CD4-positive, alpha-beta memory T cell (primary cell): ENCODE results near the gene TEDC2. TPM values are rescaled to one million over a fixed set of nuclear protein-coding genes. Genes with fewer than 3 reads are reported as not detected.
"Not testable (repeated sequence)": the region's sequence is repeated elsewhere in the genome, so short reads cannot be mapped to it uniquely, and the experiment has no call there.

ENCODE experiments used
- CTCF ChIA-PET: fragments of 350-600 bp; sonication (Branson Sonifier 250); formaldehyde crosslinking; loops from one replicate; lab custom pipeline; 2021; ENCODE audit warnings: inconsistent platforms; ENCODE audit not compliant: partially characterized antibody; lab: Charles Lee
- POLR2A ChIA-PET: fragments of 350-600 bp; sonication (Branson Sonifier 250); formaldehyde crosslinking; loops from one replicate; lab custom pipeline; 2021; ENCODE audit not compliant: partially characterized antibody; lab: Charles Lee
- DNase-seq, 5 donors: peaks; one replicate each; pipeline versions ENCODE4 v3.0.0 to v3.0.0-alpha.2; 2020 to 2022; ENCODE audit warnings: mixed read lengths in 1 of 5
- H3K27ac ChIP-seq: one replicate; pipeline ENCODE4 v1.7.0; 2013; ENCODE audit warnings: low read depth, low read length
- H3K27me3 ChIP-seq: 2 replicates; pipeline ENCODE4 v1.7.0; 2013; ENCODE audit warnings: mild to moderate bottlenecking, low read length, moderate library complexity; ENCODE audit not compliant: insufficient read depth
- H3K36me3 ChIP-seq: 2 replicates; pipeline ENCODE4 v1.7.0; 2013; ENCODE audit warnings: mild to moderate bottlenecking, low read length, moderate library complexity; ENCODE audit not compliant: insufficient read depth
- H3K4me1 ChIP-seq: 2 replicates; pipeline ENCODE4 v1.7.0; 2013; ENCODE audit warnings: mild to moderate bottlenecking, low read length, moderate library complexity; ENCODE audit not compliant: insufficient read depth
- H3K4me3 ChIP-seq, 2 donors: one replicate each; pipeline ENCODE4 v1.7.0; 2013; ENCODE audit warnings: low read length in 2 of 2, mild to moderate bottlenecking in 1 of 2
- H3K9me3 ChIP-seq, 2 donors: one replicate each; pipeline ENCODE4 v1.7.0; 2013; ENCODE audit warnings: low read length in 2 of 2, control low read depth in 1 of 2; ENCODE audit not compliant: control insufficient read depth in 1 of 2
- H3K27ac Mint-ChIP-seq, 7 donors: one replicate each; pipeline ENCODE4 v1.8.0; 2020 to 2021; ENCODE audit warnings: mixed read lengths in 7 of 7, mild to moderate bottlenecking in 6 of 7, inconsistent platforms in 3 of 7, moderate library complexity in 3 of 7
- H3K27me3 Mint-ChIP-seq, 2 donors: one replicate each; pipeline ENCODE4 v1.8.0; 2020 to 2021; ENCODE audit warnings: mixed read lengths in 2 of 2
- H3K36me3 Mint-ChIP-seq, 2 donors: one replicate each; pipeline ENCODE4 v1.8.0; 2020 to 2021; ENCODE audit warnings: mixed read lengths in 2 of 2, inconsistent platforms in 1 of 2, mild to moderate bottlenecking in 1 of 2
- H3K4me1 Mint-ChIP-seq, 4 donors: one replicate each; pipeline ENCODE4 v1.8.0; 2020 to 2021; ENCODE audit warnings: mixed read lengths in 4 of 4, mild to moderate bottlenecking in 1 of 4
- H3K4me3 Mint-ChIP-seq, 8 donors: one replicate each; pipeline ENCODE4 v1.8.0; 2020 to 2021; ENCODE audit warnings: mixed read lengths in 8 of 8, mild to moderate bottlenecking in 7 of 8, moderate library complexity in 6 of 8, inconsistent platforms in 3 of 8
- H3K9me3 Mint-ChIP-seq, 8 donors: one replicate each; pipeline ENCODE4 v1.8.0; 2020 to 2021; ENCODE audit warnings: mixed read lengths in 8 of 8, mild to moderate bottlenecking in 5 of 8, inconsistent platforms in 3 of 8, moderate library complexity in 1 of 8
- intact Hi-C: fragments of 100-400 bp; cut with micrococcal nuclease; formaldehyde crosslinking; loops from one replicate; pipeline ENCODE4 v1.15.1; 2023
- polyA plus RNA-seq, 2 donors: library from polyadenylated mRNA; unstranded; fragments of 300-500 nt; fragmentation: Illumina TruSeq; gene quantifications; one replicate each; pipeline ENCODE4 v1.2.3, GENCODE V29; 2021
- total RNA-seq, 2 experiments: library from RNA; stranded (reverse); gene quantifications; one replicate each; pipeline ENCODE4 v1.2.3, GENCODE V29; 2021

The TEDC2 gene
- total and polyA plus RNA-seq, 4 experiments from 2014 or later: 0.44 to 0.55 (median 0.44) TPM; not detected in 1

GRCh38 chr16:2429771-2430663, 29.9 kb upstream of the TEDC2 start:
- intact Hi-C loops: loop anchor here (1.0 kb wide), 6 partner anchors 30 to 162 kb away; partner anchors contain the start of genes ATP6V0C, RNPS1 and TEDC2
- ChIA-PET CTCF (interaction anchor here (0.7 to 2.5 kb wide), 10 partner anchors 9 to 90 kb away, joined by 3 to 9 read pairs (median 4); partner anchors contain the start of genes ABCA3 and TEDC2), POLR2A (interaction anchor here (0.6 to 2.4 kb wide), 8 partner anchors 30 to 275 kb away, joined by 3 to 9 read pairs (median 5); partner anchors contain the start of genes ABCA3, AMDHD2, KCTD5 and TBC1D24)
- peak overlapping the region; percentile 58 to 76 for H3K4me3 ChIP-seq
- no peaks in the 10 kb centered on the region for H3K9me3 Mint-ChIP-seq
- no peaks in the 10 kb centered on the region for H3K9me3 ChIP-seq
- H3K4me3 Mint-ChIP-seq: peak overlapping the region; percentile 87 to 92 (median 88)
- peaks cover 20% of the 10 kb centered on the region for H3K4me1 ChIP-seq
- no peaks in the 10 kb centered on the region for H3K27me3 ChIP-seq
- H3K36me3 ChIP-seq: peaks cover 11% of the 10 kb centered on the region
- no peaks in the 10 kb centered on the region for H3K27me3 Mint-ChIP-seq
- DNase-seq: peak in 3 of 5 donors; percentile 16 to 28 (median 20)
- peaks cover 8 to 13% of the 10 kb centered on the region in 2 donors for H3K36me3 Mint-ChIP-seq
- peak overlapping the region; percentile 67 for H3K27ac ChIP-seq
- H3K27ac Mint-ChIP-seq: peak overlapping the region; percentile 60 to 88 (median 77)
- peaks cover 14 to 25% (median 16%) of the 10 kb centered on the region in 4 donors for H3K4me1 Mint-ChIP-seq

GRCh38 chr16:2432286-2432685, 27.6 kb upstream of the TEDC2 start:
- no peak overlapping the region for H3K27ac ChIP-seq
- CTCF ChIA-PET: no interaction called here
- intact Hi-C loops: no loop called here

GRCh38 chr16:2432801-2433505, 27.0 kb upstream of the TEDC2 start:
- Mint-ChIP-seq H3K36me3 (peaks cover 8 to 14% of the 10 kb centered on the region in 2 donors), H3K4me1 (peaks cover 11 to 21% (median 13%) of the 10 kb centered on the region in 4 donors), H3K4me3 (peak overlapping the region in 1 of 8 donors; percentile 59), H3K27ac (peak overlapping the region in 1 of 7 donors; percentile 52), H3K9me3 (no peaks in the 10 kb centered on the region), H3K27me3 (no peaks in the 10 kb centered on the region)
- peaks cover 11% of the 10 kb centered on the region for H3K36me3 ChIP-seq
- no peaks in the 10 kb centered on the region for H3K9me3 ChIP-seq
- H3K4me1 ChIP-seq: peaks cover 20% of the 10 kb centered on the region
- no peak overlapping the region for H3K4me3 ChIP-seq
- H3K27ac ChIP-seq: no peak overlapping the region
- intact Hi-C loops: no loop called here
- CTCF ChIA-PET: no interaction called here
- DNase-seq: no peak
- POLR2A ChIA-PET: no interaction called here
- no peaks in the 10 kb centered on the region for H3K27me3 ChIP-seq

More at GRCh38 chr16:2432286-2432685, 27.6 kb upstream of the TEDC2 start:
- H3K36me3 ChIP-seq: peaks cover 11% of the 10 kb centered on the region
- Mint-ChIP-seq H3K36me3 (peaks cover 8 to 15% of the 10 kb centered on the region in 2 donors), H3K9me3 (no peaks in the 10 kb centered on the region), H3K27ac (no peak overlapping the region), H3K4me3 (peak overlapping the region in 1 of 8 donors; percentile 59), H3K27me3 (no peaks in the 10 kb centered on the region), H3K4me1 (peaks cover 14 to 25% (median 16%) of the 10 kb centered on the region in 4 donors)
- peaks cover 20% of the 10 kb centered on the region for H3K4me1 ChIP-seq
- POLR2A ChIA-PET: no interaction called here
- DNase-seq: no peak
- H3K4me3 ChIP-seq: no peak overlapping the region
- no peaks in the 10 kb centered on the region for H3K27me3 ChIP-seq
- H3K9me3 ChIP-seq: no peaks in the 10 kb centered on the region

- CTCF ChIA-PET, H3K27ac ChIP-seq, POLR2A ChIA-PET: not testable (repeated sequence)
Measured at GRCh38 chr16:2435236-2435635, 24.7 kb upstream of the TEDC2 start.

GRCh38 chr16:2436110-2436509, 23.8 kb upstream of the TEDC2 start:
- no peak overlapping the region for H3K4me3 ChIP-seq
- H3K36me3 Mint-ChIP-seq: peaks cover 8% of the 10 kb centered on the region in 2 donors
- no peaks in the 10 kb centered on the region for H3K27me3 ChIP-seq
- no peak overlapping the region for H3K4me3 Mint-ChIP-seq
- no peak overlapping the region for H3K27ac ChIP-seq
- intact Hi-C loops: no loop called here
- H3K4me1 Mint-ChIP-seq: peaks cover 0 to 18% (median under 1%) of the 10 kb centered on the region in 4 donors
- peaks cover 11% of the 10 kb centered on the region for H3K36me3 ChIP-seq
- ChIA-PET CTCF (no interaction called here), POLR2A (no interaction called here)
- no peaks in the 10 kb centered on the region for H3K9me3 Mint-ChIP-seq
- H3K27ac Mint-ChIP-seq: no peak overlapping the region
- H3K9me3 ChIP-seq: no peaks in the 10 kb centered on the region
- no peak for DNase-seq
- peaks cover 3% of the 10 kb centered on the region for H3K4me1 ChIP-seq
- H3K27me3 Mint-ChIP-seq: no peaks in the 10 kb centered on the region

More at GRCh38 chr16:2435236-2435635, 24.7 kb upstream of the TEDC2 start:
- H3K4me1 ChIP-seq, DNase-seq, H3K27me3 ChIP-seq, intact Hi-C loops, H3K4me3 ChIP-seq, H3K4me3 Mint-ChIP-seq, H3K27me3 Mint-ChIP-seq, H3K27ac Mint-ChIP-seq, H3K9me3 Mint-ChIP-seq, H3K9me3 ChIP-seq: not testable (repeated sequence)
- peaks cover 11% of the 10 kb centered on the region for H3K36me3 ChIP-seq
- Mint-ChIP-seq H3K4me1 (peaks cover 6 to 22% (median 7%) of the 10 kb centered on the region in 4 donors), H3K36me3 (peaks cover 8 to 10% of the 10 kb centered on the region in 2 donors)

- H3K4me3 ChIP-seq: no peak overlapping the region
- H3K27ac ChIP-seq: no peak overlapping the region
- no peaks in the 10 kb centered on the region for H3K9me3 ChIP-seq
- Mint-ChIP-seq H3K9me3 (no peaks in the 10 kb centered on the region), H3K4me3 (no peak overlapping the region), H3K4me1 (peaks cover 0 to 17% (median under 1%) of the 10 kb centered on the region in 4 donors), H3K27ac (peak overlapping the region in 2 of 7 donors; percentile 42 to 69), H3K36me3 (peaks cover 8% of the 10 kb centered on the region in 2 donors), H3K27me3 (no peaks in the 10 kb centered on the region)
- DNase-seq: no peak
- ChIA-PET CTCF (no interaction called here), POLR2A (no interaction called here)
- H3K4me1 ChIP-seq: peaks cover 3% of the 10 kb centered on the region
- H3K27me3 ChIP-seq: no peaks in the 10 kb centered on the region
- intact Hi-C loops: no loop called here
- peaks cover 10% of the 10 kb centered on the region for H3K36me3 ChIP-seq
Measured at GRCh38 chr16:2437032-2437790, 22.7 kb upstream of the TEDC2 start.
